Gastrocnemius medialis (tissue), 4 donors: ENCODE results near the gene TGFBR3L. TPM values are rescaled to one million over a fixed set of nuclear protein-coding genes. Genes with fewer than 3 reads are reported as not detected.

Experiments
- ATAC-seq, 2 donors: fragments of 150-250 bp; one replicate each; pipeline ENCODE4 v1.9.1; 2016
- DNase-seq, 2 donors: peaks; one replicate each; pipeline ENCODE4 v3.0.0-alpha.2; 2019
- H3K27ac ChIP-seq, 4 donors: fragments of 200-600 bp; sonication (generic); 1 replicate in 1 of 4; 2 replicates in 3 of 4; pipeline ENCODE4 v1.5.1; 2016 to 2018; ENCODE audit warnings: mild to moderate bottlenecking in 2 of 4, moderate library complexity in 1 of 4
- H3K27me3 ChIP-seq, 3 donors: fragments of 200-600 bp; sonication (generic) in 2 of 3; 1 replicate in 1 of 3; 2 replicates in 2 of 3; pipeline versions ENCODE4 v1.5.1 to v1.6.0; 2016 to 2019; ENCODE audit warnings: mild to moderate bottlenecking in 1 of 3, moderate library complexity in 1 of 3
- H3K36me3 ChIP-seq, 2 donors: fragments of 200-600 bp; sonication (generic) in 1 of 2; one replicate each; pipeline ENCODE4 v1.5.1; 2017 to 2018
- H3K4me1 ChIP-seq, 2 donors: fragments of 200-600 bp; sonication (generic) in 1 of 2; one replicate each; pipeline ENCODE4 v1.5.1; 2016 to 2017; ENCODE audit warnings: mild to moderate bottlenecking in 2 of 2
- H3K4me3 ChIP-seq, 4 donors: fragments of 200-600 bp; sonication (generic) in 3 of 4; 1 replicate in 1 of 4; 2 replicates in 3 of 4; pipeline ENCODE4 v1.5.1; 2016 to 2019; ENCODE audit warnings: mild to moderate bottlenecking in 2 of 4
- H3K9me3 ChIP-seq, 3 donors: fragments of 200-600 bp; sonication (generic) in 2 of 3; 1 replicate in 1 of 3; 2 replicates in 2 of 3; pipeline ENCODE4 v1.5.1; 2016 to 2019
- CTCF ChIP-seq, 5 experiments: fragments of 450-650 bp in 3 of 5; fragments of 200-600 bp in 2 of 5; sonication (generic) in 2 of 5; IDR thresholded peaks in 4 of 5; conservative IDR thresholded peaks in 1 of 5; 1 replicate in 4 of 5; 2 replicates in 1 of 5; pipeline ENCODE4 v1.5.1; 2016 to 2019; ENCODE audit warnings: antibody characterized with exemption in 5 of 5, mild to moderate bottlenecking in 3 of 5, moderate library complexity in 3 of 5
- POLR2A ChIP-seq, 2 donors: fragments of 450-650 bp; IDR thresholded peaks; one replicate each; pipeline ENCODE4 v1.6.1; 2017; ENCODE audit warnings: antibody characterized with exemption in 2 of 2, mild to moderate bottlenecking in 2 of 2, moderate library complexity in 2 of 2
- in situ Hi-C, 4 donors: fragments of 200-750 bp; cut with MboI; loops; one replicate each; pipeline versions ENCODE4 v1.15.0 to v1.8.0; 2017; ENCODE audit warnings: low sequenced_read_pairs in 4 of 4
- intact Hi-C: fragments of 100-400 bp; cut with DNase I; formaldehyde crosslinking; loops from one replicate; pipeline ENCODE4 v1.15.1; 2023; ENCODE audit warnings: low total_unique reads
- total RNA-seq, 4 donors: library from RNA; depleted of rRNA; stranded (reverse); fragments of >200 nt; gene quantifications; one replicate each; pipeline versions ENCODE4 v1.1.0 to v1.2.3, GENCODE V29; 2016

TGFBR3L gene
- total RNA-seq, 4 donors from 2014 or later, result 0.62 to 2.6 (median 1.5) TPM; not detected in 1

- H3K27me3 ChIP-seq, result peaks cover 11 to 19% (median 17%) of the 10 kb centered on the region in 3 donors
- ATAC-seq (no peak), DNase-seq (no peak)
- in situ Hi-C loops, result no loop called here
- no peak overlapping the region for H3K27ac ChIP-seq
- no peak for TF ChIP-seq POLR2A (IDR thresholded peaks at IDR 0.05)
- TF ChIP-seq CTCF (IDR thresholded peaks at IDR 0.05 in 4 of 5, conservative IDR thresholded peaks at IDR 0.05 in 1 of 5), result no peak
- no peaks in the 10 kb centered on the region for H3K9me3 ChIP-seq
- intact Hi-C loops, result no loop called here
- H3K4me1 ChIP-seq, result no peaks in the 10 kb centered on the region
- H3K4me3 ChIP-seq, result no peak overlapping the region
- no peaks in the 10 kb centered on the region for H3K36me3 ChIP-seq
Observed at GRCh38 chr19:7883796-7884570, 30.6 kb upstream of the TGFBR3L start.

- in situ Hi-C loops (no loop called here), intact Hi-C loops (no loop called here)
- no peak for TF ChIP-seq POLR2A (IDR thresholded peaks at IDR 0.05)
- no peaks in the 10 kb centered on the region for H3K36me3 ChIP-seq
- DNase-seq, result no peak
- ATAC-seq, result no peak
- peaks cover 11 to 22% (median 20%) of the 10 kb centered on the region in 3 donors for H3K27me3 ChIP-seq
- H3K4me3 ChIP-seq, result no peak overlapping the region
- no peak overlapping the region for H3K27ac ChIP-seq
- no peaks in the 10 kb centered on the region for H3K4me1 ChIP-seq
- no peaks in the 10 kb centered on the region for H3K9me3 ChIP-seq
Observed at GRCh38 chr19:7885818-7886217, 28.8 kb upstream of the TGFBR3L start.

GRCh38 chr19:7887408-7888144, 27.1 kb upstream of the TGFBR3L start:
- Histone ChIP-seq H3K4me3 (no peak overlapping the region), H3K9me3 (no peaks in the 10 kb centered on the region), H3K27me3 (peaks cover 15 to 28% (median 20%) of the 10 kb centered on the region in 3 donors), H3K4me1 (no peaks in the 10 kb centered on the region), H3K36me3 (no peaks in the 10 kb centered on the region), H3K27ac (no peak overlapping the region)
- TF ChIP-seq CTCF (IDR thresholded peaks at IDR 0.05 in 4 of 5, conservative IDR thresholded peaks at IDR 0.05 in 1 of 5), result no peak
- TF ChIP-seq POLR2A (IDR thresholded peaks at IDR 0.05), result no peak
- DNase-seq, result no peak
- intact Hi-C loops (no loop called here), in situ Hi-C loops (no loop called here)
- ATAC-seq, result no peak

- H3K27me3 ChIP-seq, result peaks cover 18 to 29% (median 22%) of the 10 kb centered on the region in 3 donors
Observed at GRCh38 chr19:7888145-7888825, 26.3 kb upstream of the TGFBR3L start, which contains the start of gene LRRC8E. LRRC8E (plus strand) TSS chr19:7888510; CDS start chr19:7895604, 7,094 bp downstream.

More at GRCh38 chr19:7888145-7888825, 26.3 kb upstream of the TGFBR3L start, which contains the start of gene LRRC8E:
- Histone ChIP-seq H3K27ac (no peak within 1 kb of the TSS), H3K9me3 (no peaks in the 10 kb centered on the region), H3K4me3 (no peak within 1 kb of the TSS), H3K36me3 (no peaks in the 10 kb centered on the region), H3K4me1 (no peaks in the 10 kb centered on the region)
- no peak for ATAC-seq
- in situ Hi-C loops, result no loop called here
- TF ChIP-seq POLR2A (IDR thresholded peaks at IDR 0.05) (no peak), CTCF (IDR thresholded peaks at IDR 0.05 in 4 of 5, conservative IDR thresholded peaks at IDR 0.05 in 1 of 5) (no peak)
- no peak for DNase-seq
- intact Hi-C loops, result no loop called here
